Lower leg skin (tissue), 3 donors: ENCODE results near the gene SH3RF2.

ENCODE experiments used
- POLR2A ChIP-seq, 2 donors: fragments of 450-650 bp; IDR thresholded peaks; one replicate each; pipeline ENCODE4 v1.6.1; 2016 to 2017; ENCODE audit warnings: antibody characterized with exemption in 2 of 2, mild to moderate bottlenecking in 1 of 2, moderate library complexity in 1 of 2
- TF ChIP-seq, protein P1 (sequence below), 3 donors: fragments of 450-650 bp; IDR thresholded peaks; one replicate each; pipeline ENCODE4 v1.5.1; 2016; ENCODE audit warnings: antibody characterized with exemption in 3 of 3, mild to moderate bottlenecking in 3 of 3, moderate library complexity in 2 of 3

DNA sequence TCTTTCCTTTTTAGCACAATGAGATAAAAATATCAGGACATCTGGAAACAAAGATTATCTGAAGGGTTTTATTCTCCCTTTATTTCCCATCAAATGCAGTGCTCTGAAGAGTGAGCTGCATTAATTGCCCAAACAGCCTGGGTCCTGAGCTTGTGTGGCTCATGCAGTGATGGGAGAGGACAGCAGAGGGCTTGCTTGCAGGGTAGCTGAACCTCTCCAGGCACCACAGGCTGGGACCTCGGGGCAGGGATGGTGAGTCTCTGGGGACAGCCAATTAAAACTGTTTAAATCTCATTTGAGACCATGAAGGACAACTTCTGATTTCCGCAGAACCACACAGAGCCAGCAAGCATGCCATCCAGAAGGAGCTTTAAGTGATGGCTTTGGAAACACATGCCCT lies 97.7 kb downstream of the SH3RF2 start:
- TF ChIP-seq, protein P1, sequence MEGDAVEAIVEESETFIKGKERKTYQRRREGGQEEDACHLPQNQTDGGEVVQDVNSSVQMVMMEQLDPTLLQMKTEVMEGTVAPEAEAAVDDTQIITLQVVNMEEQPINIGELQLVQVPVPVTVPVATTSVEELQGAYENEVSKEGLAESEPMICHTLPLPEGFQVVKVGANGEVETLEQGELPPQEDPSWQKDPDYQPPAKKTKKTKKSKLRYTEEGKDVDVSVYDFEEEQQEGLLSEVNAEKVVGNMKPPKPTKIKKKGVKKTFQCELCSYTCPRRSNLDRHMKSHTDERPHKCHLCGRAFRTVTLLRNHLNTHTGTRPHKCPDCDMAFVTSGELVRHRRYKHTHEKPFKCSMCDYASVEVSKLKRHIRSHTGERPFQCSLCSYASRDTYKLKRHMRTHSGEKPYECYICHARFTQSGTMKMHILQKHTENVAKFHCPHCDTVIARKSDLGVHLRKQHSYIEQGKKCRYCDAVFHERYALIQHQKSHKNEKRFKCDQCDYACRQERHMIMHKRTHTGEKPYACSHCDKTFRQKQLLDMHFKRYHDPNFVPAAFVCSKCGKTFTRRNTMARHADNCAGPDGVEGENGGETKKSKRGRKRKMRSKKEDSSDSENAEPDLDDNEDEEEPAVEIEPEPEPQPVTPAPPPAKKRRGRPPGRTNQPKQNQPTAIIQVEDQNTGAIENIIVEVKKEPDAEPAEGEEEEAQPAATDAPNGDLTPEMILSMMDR (IDR thresholded peaks at IDR 0.05) = no peak
- TF ChIP-seq POLR2A (IDR thresholded peaks at IDR 0.05) = no peak
